Natural killer cell (primary cell): ENCODE measurements around the gene GSG1L2. TPM values are rescaled to one million over a fixed set of nuclear protein-coding genes. Genes with fewer than 3 reads are reported as not detected.

Source experiments
- ATAC-seq, 3 donors: fragments of 150-1000 bp in 2 of 3; fragments of 200-7000 bp in 1 of 3; cut with Tn5 transposase; 1 replicate in 1 of 3; 2 replicates in 2 of 3; pipeline ENCODE4 v1.10.0; 2021; ENCODE audit warnings: mild to moderate bottlenecking in 2 of 3, moderate library complexity in 2 of 3
- DNase-seq, 2 donors: peaks; one replicate each; pipeline versions ENCODE4 v3.0.0 to v3.0.0-alpha.2; 2013 to 2021; ENCODE audit warnings: mixed read lengths in 1 of 2
- H3K27ac ChIP-seq: one replicate; pipeline ENCODE4 v1.5.1; 2013; ENCODE audit warnings: mild to moderate bottlenecking, low read length
- H3K27me3 ChIP-seq: one replicate; pipeline ENCODE4 v1.6.1; 2013; ENCODE audit warnings: low read length; ENCODE audit not compliant: control insufficient read depth, insufficient read depth
- H3K36me3 ChIP-seq: one replicate; pipeline ENCODE4 v1.6.1; 2013; ENCODE audit warnings: low read length; ENCODE audit not compliant: control insufficient read depth, insufficient read depth
- H3K4me1 ChIP-seq: one replicate; pipeline ENCODE4 v1.6.1; 2013; ENCODE audit warnings: low read length; ENCODE audit not compliant: control insufficient read depth, insufficient read depth
- H3K4me3 ChIP-seq: one replicate; pipeline ENCODE4 v1.5.1; 2013; ENCODE audit warnings: low read length
- H3K9me3 ChIP-seq: one replicate; pipeline ENCODE4 v1.6.1; 2013; ENCODE audit warnings: low read length; ENCODE audit not compliant: control insufficient read depth, insufficient read depth
- H3K27ac Mint-ChIP-seq, 2 donors: one replicate each; pipeline ENCODE4 v1.8.0; 2022; ENCODE audit warnings: mild to moderate bottlenecking in 2 of 2, mixed read lengths in 2 of 2, moderate library complexity in 1 of 2
- H3K27me3 Mint-ChIP-seq, 2 donors: one replicate each; pipeline ENCODE4 v1.8.0; 2022; ENCODE audit warnings: low read depth in 2 of 2, mixed read lengths in 2 of 2
- H3K36me3 Mint-ChIP-seq: one replicate; pipeline ENCODE4 v1.8.0; 2022; ENCODE audit warnings: mixed read lengths
- H3K4me1 Mint-ChIP-seq, 2 donors: one replicate each; pipeline ENCODE4 v1.8.0; 2022; ENCODE audit warnings: mixed read lengths in 2 of 2
- H3K4me3 Mint-ChIP-seq: one replicate; pipeline ENCODE4 v1.8.0; 2022; ENCODE audit warnings: mild to moderate bottlenecking, moderate library complexity, mixed read lengths
- H3K9me3 Mint-ChIP-seq, 2 donors: one replicate each; pipeline ENCODE4 v1.8.0; 2022; ENCODE audit warnings: mixed read lengths in 2 of 2
- WGBS: methylation state at CpG from one replicate; pipeline ENCODE4 v1.1.7; 2013; ENCODE audit warnings: missing lambda C conversion rate; ENCODE audit not compliant: insufficient coverage; 5-methylcytosine and 5-hydroxymethylcytosine counted together
- intact Hi-C: fragments of 100-400 bp; cut with micrococcal nuclease; formaldehyde crosslinking; loops from one replicate; pipeline ENCODE4 v1.14.2; 2022
- total RNA-seq, 4 donors: library from RNA; stranded (reverse); fragments of 120-200 nt in 1 of 4; gene quantifications; one replicate each; pipeline versions ENCODE4 v1.2.3 to v1.2.4, GENCODE V29; 2013 to 2022
- TF ChIP-seq, protein P1 (sequence below): fragments of 200-600 bp; IDR thresholded peaks from one replicate; pipeline ENCODE4 v1.8.0; 2022; ENCODE audit warnings: antibody characterized with exemption

The GSG1L2 gene
- total RNA-seq, 3 donors from 2014 or later (not counting 1 experiment from before 2014, with no cell fraction given): not detected

DNA sequence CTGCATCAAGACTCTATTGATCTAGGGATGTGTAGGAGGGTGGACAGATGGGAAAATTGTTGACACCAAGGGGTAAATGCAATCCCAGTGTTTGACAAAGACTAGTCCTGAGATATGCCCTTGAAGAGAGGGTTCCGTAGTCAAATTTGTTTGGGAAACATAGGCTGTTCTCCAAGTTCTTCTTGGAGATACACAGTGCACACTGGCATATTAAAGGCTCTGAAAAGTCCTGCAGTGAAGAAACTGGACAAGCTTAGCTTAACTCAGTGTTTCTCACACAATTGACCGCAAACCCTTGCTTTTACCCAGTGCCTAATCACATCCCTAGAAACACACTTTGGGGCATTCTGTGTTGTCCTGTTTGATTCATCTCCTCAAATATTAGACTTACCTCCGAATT is 41.3 kb downstream of the GSG1L2 start:
- H3K4me3 Mint-ChIP-seq: no peak overlapping the region
- H3K27me3 Mint-ChIP-seq: peaks cover 20 to 54% of the 10 kb centered on the region in 2 donors
- H3K36me3 ChIP-seq: no peaks in the 10 kb centered on the region
- H3K4me1 ChIP-seq: no peaks in the 10 kb centered on the region
- H3K4me1 Mint-ChIP-seq: no peaks in the 10 kb centered on the region
- H3K9me3 Mint-ChIP-seq: no peaks in the 10 kb centered on the region
- TF ChIP-seq, protein P1, sequence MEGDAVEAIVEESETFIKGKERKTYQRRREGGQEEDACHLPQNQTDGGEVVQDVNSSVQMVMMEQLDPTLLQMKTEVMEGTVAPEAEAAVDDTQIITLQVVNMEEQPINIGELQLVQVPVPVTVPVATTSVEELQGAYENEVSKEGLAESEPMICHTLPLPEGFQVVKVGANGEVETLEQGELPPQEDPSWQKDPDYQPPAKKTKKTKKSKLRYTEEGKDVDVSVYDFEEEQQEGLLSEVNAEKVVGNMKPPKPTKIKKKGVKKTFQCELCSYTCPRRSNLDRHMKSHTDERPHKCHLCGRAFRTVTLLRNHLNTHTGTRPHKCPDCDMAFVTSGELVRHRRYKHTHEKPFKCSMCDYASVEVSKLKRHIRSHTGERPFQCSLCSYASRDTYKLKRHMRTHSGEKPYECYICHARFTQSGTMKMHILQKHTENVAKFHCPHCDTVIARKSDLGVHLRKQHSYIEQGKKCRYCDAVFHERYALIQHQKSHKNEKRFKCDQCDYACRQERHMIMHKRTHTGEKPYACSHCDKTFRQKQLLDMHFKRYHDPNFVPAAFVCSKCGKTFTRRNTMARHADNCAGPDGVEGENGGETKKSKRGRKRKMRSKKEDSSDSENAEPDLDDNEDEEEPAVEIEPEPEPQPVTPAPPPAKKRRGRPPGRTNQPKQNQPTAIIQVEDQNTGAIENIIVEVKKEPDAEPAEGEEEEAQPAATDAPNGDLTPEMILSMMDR: no peak
- H3K36me3 Mint-ChIP-seq: no peaks in the 10 kb centered on the region
- DNase-seq (no peak), ATAC-seq (no peak)
- WGBS: 86% methylated on average over 3 of the region's 3 CpGs
- no peak overlapping the region for H3K27ac Mint-ChIP-seq
- no peak overlapping the region for H3K27ac ChIP-seq
- H3K27me3 ChIP-seq: no peaks in the 10 kb centered on the region
- intact Hi-C loops: no loop called here
- H3K4me3 ChIP-seq: no peak overlapping the region
- no peaks in the 10 kb centered on the region for H3K9me3 ChIP-seq

DNA sequence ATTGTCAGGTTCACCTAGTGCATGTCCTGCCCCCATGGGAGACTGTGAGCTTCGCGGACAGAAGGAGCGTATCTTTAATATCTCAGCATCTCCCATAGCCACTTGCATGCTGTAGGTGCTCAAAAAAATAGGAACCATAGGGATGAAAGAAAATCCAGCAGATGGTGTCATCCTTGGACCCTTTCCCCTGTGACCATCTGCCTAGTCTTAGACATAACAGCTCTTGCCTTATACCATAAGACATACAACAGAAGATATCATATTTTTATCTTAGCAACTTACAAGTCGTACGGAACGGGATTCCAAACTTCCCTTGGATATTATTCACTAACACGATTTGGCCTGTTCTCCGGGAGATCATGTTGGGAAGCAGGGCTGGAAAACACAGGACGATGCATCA is 45.0 kb downstream of the GSG1L2 start:
- no peaks in the 10 kb centered on the region for H3K27me3 ChIP-seq
- intact Hi-C loops: no loop called here
- Mint-ChIP-seq H3K27ac (no peak overlapping the region), H3K4me3 (no peak overlapping the region), H3K9me3 (no peaks in the 10 kb centered on the region), H3K4me1 (no peaks in the 10 kb centered on the region), H3K27me3 (peaks cover 12 to 35% of the 10 kb centered on the region in 2 donors), H3K36me3 (no peaks in the 10 kb centered on the region)
- ATAC-seq (no peak), DNase-seq (no peak)
- no peaks in the 10 kb centered on the region for H3K9me3 ChIP-seq
- H3K36me3 ChIP-seq: no peaks in the 10 kb centered on the region
- H3K4me1 ChIP-seq: no peaks in the 10 kb centered on the region
- no peak overlapping the region for H3K4me3 ChIP-seq
- TF ChIP-seq, protein P1: no peak
- H3K27ac ChIP-seq: no peak overlapping the region
- WGBS: 93% methylated on average over 9 of the region's 9 CpGs

DNA sequence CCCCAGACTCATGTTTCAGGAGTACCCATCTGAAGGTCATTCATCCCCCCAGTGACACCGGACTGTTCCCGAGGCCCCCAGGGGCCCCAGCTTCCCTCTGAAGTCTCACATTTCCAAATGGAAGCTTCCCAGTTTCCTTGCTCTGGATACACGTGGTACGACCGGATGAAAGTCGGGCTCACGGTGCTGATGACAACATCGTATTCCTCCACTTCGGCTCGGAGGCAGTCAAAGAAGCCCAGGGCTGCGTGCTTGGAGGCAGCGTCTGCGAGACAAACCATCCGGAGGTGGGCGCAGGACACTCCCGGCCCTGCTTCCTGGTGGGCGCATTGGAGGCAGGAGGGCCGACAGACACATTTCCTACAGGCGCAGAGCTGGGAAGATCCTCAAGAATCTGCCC is 49.2 kb downstream of the GSG1L2 start:
- no peak overlapping the region for H3K4me3 ChIP-seq
- TF ChIP-seq, protein P1: no peak
- intact Hi-C loops: no loop called here
- 88% methylated on average over 19 of the region's 19 CpGs for WGBS
- Mint-ChIP-seq H3K4me3 (no peak overlapping the region), H3K4me1 (no peaks in the 10 kb centered on the region), H3K27me3 (peaks cover 7 to 25% of the 10 kb centered on the region in 2 donors), H3K27ac (no peak overlapping the region), H3K9me3 (no peaks in the 10 kb centered on the region), H3K36me3 (no peaks in the 10 kb centered on the region)
- no peaks in the 10 kb centered on the region for H3K9me3 ChIP-seq
- no peak overlapping the region for H3K27ac ChIP-seq
- H3K36me3 ChIP-seq: no peaks in the 10 kb centered on the region
- DNase-seq: no peak
- no peaks in the 10 kb centered on the region for H3K27me3 ChIP-seq
- H3K4me1 ChIP-seq: no peaks in the 10 kb centered on the region
- ATAC-seq: no peak

DNA sequence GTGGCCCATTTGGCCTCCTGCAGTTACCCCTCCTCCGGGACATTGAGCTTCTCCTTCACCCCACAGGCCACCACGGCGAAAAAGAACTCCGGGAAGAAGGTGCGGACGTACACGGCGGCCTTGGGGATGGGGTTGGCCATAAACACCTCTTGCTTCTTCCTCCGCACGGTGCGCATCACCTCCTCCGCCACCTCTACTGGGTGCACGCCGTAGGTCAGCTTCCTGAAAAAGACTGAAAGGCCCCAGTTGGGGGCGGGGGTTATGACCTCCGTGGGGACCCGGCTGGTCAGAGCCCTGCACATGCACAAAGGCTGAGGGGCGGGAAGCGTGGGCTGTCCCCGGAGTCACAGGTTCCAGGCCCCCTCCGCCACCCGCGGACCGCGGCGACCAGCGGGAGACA is 50.4 kb downstream of the GSG1L2 start:
- no peaks in the 10 kb centered on the region for H3K36me3 Mint-ChIP-seq
- no peaks in the 10 kb centered on the region for H3K9me3 ChIP-seq
- H3K9me3 Mint-ChIP-seq: no peaks in the 10 kb centered on the region
- no peaks in the 10 kb centered on the region for H3K27me3 ChIP-seq
- no peak overlapping the region for H3K4me3 ChIP-seq
- no peaks in the 10 kb centered on the region for H3K4me1 ChIP-seq
- H3K27ac Mint-ChIP-seq: no peak overlapping the region
- H3K36me3 ChIP-seq: no peaks in the 10 kb centered on the region
- intact Hi-C loops: no loop called here
- H3K27ac ChIP-seq: no peak overlapping the region
- peaks cover 4 to 18% of the 10 kb centered on the region in 2 donors for H3K27me3 Mint-ChIP-seq
- ATAC-seq: no peak
- DNase-seq: no peak
- 93% methylated on average over 27 of the region's 27 CpGs for WGBS
- no peak overlapping the region for H3K4me3 Mint-ChIP-seq
- H3K4me1 Mint-ChIP-seq: no peaks in the 10 kb centered on the region
- TF ChIP-seq, protein P1: no peak
